Skeletal muscle cell (primary cell): ENCODE results near the gene OR52B6.
A peak's percentile ranks its signal among the peaks of the same experiment; 100 is the strongest.
"Not testable (repeated sequence)": the region's sequence is repeated elsewhere in the genome, so short reads cannot be mapped to it uniquely, and the experiment has no call there.

Experiments
- DNase-seq: peaks from one replicate; pipeline ENCODE4 v3.0.0-alpha.2; 2010; ENCODE audit warnings: low read depth
- H3K4me3 ChIP-seq: 2 replicates; pipeline ENCODE4 v1.5.1; 2011; ENCODE audit warnings: low read depth, mild to moderate bottlenecking, control low read depth, low read length, moderate library complexity

Gene OR52B6

DNA sequence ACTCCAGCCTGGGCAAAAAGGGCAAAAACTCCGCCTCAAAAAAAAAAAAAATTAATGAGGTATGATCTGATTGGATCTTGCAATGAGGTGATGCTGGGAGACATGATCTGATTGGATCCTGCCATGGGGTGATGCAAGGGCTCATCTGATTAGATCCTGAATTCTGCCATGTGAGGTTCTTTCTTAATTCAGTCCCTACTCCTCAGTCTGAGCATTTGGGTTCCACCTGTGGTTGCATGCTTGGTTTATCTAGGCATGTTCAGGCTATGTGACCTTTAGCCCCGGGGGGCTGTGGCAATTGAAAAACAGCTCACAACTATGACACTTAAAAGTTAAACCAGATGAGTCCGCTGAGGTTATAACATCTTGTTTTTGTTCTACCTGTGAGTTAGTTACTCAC is 10.9 kb downstream of the OR52B6 start:
- no peak for DNase-seq
- no peak overlapping the region for H3K4me3 ChIP-seq

DNA sequence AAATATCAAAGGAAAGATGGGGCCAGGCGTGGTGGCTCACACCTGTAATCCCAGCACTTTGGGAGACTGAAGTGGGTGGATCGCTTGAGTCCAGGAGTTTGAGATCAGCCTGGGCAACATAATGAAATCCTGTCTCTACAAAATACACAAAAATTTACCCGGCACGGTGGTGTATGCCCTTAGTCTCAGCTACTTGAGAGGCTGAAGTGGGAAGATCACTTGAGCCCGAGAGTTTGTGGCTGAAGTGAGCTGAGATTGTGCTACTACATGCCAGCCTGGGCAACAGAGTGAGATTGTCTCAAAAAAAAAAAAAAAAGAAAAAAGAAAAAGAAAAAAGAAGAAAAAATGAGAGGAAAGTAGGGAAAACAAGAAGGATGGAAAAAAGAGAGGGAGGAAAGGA is 11.9 kb downstream of the OR52B6 start:
- no peak for DNase-seq
- H3K4me3 ChIP-seq, result no peak overlapping the region

DNA sequence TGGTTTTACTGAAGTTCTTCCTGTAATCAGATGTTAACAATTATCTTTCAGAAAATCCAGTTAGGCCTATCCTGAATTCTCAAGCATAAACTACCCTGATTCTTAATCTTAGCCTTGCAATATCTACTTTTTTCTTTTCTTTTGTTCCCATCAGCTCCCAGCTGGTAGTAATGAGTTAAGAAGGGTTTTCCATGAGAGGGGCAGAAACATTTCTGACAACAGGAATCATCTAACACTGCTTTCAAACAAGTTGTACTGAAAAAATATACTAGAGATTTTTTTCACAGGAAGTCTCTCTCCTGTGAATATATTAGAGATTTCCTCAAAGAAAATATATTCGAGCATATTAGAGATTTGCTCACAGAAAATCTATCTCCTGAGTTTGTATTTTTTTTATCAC is 12.5 kb downstream of the OR52B6 start:
- no peak for DNase-seq
- no peak overlapping the region for H3K4me3 ChIP-seq

DNA sequence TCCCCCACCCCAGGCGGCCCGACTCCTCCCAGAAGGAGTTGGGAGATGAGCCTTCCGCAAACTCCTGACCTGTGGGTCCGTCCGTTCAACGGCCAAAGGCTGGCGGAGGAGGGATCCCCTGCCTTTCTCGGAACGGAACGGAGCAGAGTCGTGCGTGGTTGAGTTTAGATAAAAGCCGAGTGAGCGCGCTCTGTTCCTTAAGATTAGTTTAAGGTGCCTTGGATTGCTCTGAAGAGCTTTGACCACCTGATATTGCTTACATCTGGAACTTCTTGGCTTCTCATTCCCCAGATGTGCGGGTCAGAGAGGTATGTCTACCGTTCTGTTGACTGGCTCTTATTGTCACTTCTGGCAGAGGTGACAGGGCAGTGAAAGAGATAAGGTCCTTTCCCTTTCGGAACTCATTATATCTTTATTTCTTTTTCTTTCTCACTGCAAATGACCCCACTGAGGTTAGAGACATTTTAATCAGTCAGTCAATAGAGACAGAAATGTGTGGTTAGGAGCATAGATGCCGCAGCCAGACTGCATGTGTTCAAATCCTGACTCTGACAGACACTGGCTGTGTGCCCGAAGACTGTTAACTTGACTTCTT is 16.0 kb downstream of the OR52B6 start, which contains the start of gene TRIM6:
Gene TRIM6, plus strand, starts transcription at position 31 of the 595 bp plus-strand sequence. Its CDS starts 261 bp downstream, at position 292.
- peak within 1 kb of the TSS; percentile 49 for H3K4me3 ChIP-seq
- DNase-seq, result no peak

DNA sequence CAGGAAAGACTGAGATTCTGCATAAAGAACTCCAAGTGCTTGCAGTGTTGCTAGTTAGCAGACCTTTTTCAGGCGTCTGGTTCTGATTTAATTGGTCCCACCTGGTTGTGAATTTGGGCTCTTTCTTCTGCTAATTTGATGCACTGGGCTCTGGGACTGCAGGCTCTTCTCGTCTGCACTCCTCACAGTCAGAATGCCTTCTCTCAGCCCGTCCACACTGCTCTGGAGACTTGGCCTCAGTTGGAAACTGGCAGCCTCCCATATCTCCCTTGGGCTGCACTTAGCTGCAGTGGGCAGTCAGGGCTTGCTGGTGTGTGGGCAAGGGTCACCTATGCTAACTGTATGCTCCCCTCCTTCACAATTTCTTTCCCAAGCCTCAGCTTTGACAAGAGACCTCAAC is 17.3 kb downstream of the OR52B6 start:
- DNase-seq, result no peak
- H3K4me3 ChIP-seq, result no peak overlapping the region

DNA sequence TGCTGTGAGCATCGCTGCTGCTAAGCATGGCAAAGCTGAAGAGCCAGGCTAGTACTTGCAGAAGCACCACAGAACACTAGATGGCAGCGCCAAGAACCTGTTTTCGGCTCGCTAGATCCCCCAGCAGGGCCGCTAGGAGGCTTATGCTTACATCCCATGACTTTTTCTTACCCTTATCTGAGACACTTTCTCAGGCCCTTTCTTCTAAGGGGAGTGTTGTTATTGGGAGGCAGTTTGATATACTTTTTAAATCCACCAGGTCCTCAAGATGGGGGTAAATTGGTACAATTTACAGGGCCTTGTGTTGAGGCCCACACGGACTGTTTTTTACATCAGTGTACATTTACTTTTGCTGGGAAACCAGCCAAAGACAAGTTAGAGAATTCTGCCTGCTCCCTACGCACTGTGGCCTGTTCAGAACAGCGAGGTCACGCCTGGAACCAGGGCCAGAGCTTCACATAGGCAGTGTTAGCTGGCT is 19.7 kb downstream of the OR52B6 start:
- peak; percentile 67 for DNase-seq
- no peak overlapping the region for H3K4me3 ChIP-seq

GRCh38 chr11:5602791-5603190 is 22.1 kb downstream of the OR52B6 start:
- H3K4me3 ChIP-seq, DNase-seq: not testable (repeated sequence)

DNA sequence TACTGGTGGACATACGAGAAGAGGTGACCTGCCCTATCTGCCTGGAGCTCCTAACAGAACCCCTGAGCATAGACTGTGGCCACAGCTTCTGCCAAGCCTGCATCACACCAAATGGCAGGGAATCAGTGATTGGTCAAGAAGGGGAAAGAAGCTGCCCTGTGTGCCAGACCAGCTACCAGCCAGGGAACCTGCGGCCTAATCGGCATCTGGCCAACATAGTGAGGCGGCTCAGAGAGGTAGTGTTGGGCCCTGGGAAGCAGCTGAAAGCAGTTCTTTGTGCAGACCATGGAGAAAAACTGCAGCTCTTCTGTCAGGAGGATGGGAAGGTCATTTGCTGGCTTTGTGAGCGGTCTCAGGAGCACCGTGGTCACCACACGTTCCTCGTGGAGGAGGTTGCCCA is 22.6 kb downstream of the OR52B6 start:
- DNase-seq, result no peak
- no peak overlapping the region for H3K4me3 ChIP-seq

DNA sequence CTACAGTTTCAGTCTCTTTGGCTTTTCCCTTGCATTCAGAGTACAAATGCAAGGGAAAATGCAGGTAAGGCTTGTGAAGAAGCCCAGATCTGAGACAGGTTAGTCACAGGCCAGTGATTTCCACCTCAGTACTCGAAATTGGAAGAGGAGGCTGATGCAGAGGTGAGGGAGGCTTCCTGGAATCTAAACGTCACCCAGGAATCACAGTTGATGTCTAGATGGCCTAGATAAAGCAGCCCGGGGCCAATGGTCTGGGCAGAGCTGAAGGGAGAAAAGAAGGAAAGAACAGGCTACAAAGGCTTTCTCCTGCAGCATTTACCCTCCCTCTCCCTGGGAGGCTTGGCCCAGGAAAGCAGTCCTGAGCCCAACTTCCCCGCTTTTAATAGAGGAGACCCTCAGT is 24.2 kb downstream of the OR52B6 start:
- no peak overlapping the region for H3K4me3 ChIP-seq
- DNase-seq, result no peak

DNA sequence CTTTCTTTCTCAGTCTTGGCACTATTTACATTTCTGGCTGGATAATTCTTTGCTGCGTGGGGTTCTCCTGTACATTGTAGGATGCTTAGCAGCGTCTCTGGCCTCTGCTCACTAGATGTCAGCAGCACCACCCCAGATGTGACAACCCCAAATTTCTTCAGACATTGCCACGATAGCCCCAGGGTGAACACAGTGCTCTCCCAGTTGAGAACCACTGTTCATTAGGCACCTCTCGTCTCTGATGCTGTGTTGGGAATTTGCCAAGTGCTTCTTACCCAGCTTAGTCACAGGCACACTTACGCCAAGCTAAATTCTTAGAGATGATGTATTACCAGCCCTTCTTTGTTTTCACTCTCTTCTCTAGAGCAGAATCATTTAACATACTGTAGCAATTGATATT is 25.2 kb downstream of the OR52B6 start:
- H3K4me3 ChIP-seq, result no peak overlapping the region
- peak; percentile 74 for DNase-seq

DNA sequence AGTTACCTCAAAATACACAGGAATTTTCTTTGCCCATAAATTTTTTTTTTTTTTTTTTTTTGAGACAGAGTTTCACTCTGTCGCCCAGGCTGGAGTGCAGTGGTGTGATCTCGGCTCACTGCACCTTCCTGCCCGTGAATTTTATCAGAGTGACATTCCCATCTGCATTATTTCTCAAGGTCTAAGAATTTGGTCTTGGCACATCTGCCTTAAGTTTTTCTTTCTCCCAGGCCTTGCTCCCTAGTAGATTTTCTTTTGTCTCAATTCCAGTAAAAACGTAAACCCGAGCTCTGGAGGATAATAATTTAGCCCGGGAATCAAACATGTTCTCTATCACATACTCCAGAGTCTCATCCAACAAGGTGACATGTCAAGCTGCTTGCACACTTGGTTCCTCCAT is 28.1 kb downstream of the OR52B6 start:
- DNase-seq, result no peak

GRCh38 chr11:5610446-5610845 is 29.8 kb downstream of the OR52B6 start:
- DNase-seq, result no peak
- H3K4me3 ChIP-seq, result no peak overlapping the region

More for the DNA sequence above, 28.1 kb downstream of the OR52B6 start:
- no peak overlapping the region for H3K4me3 ChIP-seq

- no peak for DNase-seq
- H3K4me3 ChIP-seq, result no peak overlapping the region
Measured at GRCh38 chr11:5611627-5612026, 30.9 kb downstream of the OR52B6 start.

DNA sequence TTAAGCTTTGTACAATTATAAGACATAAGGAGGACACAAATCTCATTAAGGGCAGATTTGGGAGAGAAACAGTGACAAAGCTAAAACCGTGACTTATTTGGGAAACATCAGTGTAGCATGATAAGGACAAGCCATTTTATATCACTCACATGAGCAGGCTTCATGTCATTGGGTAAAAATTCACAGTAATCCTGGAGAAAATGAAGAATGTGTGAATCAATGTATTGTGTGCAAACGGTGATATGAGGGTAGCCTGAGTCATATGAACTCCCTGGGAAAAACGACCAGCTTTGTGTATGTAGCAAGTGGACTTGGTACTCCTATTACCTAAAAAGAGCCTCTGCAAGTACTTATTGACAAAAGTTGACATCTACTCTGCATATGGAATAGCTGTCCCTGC is 38.1 kb downstream of the OR52B6 start:
- no peak overlapping the region for H3K4me3 ChIP-seq
- peak; percentile 73 for DNase-seq

DNA sequence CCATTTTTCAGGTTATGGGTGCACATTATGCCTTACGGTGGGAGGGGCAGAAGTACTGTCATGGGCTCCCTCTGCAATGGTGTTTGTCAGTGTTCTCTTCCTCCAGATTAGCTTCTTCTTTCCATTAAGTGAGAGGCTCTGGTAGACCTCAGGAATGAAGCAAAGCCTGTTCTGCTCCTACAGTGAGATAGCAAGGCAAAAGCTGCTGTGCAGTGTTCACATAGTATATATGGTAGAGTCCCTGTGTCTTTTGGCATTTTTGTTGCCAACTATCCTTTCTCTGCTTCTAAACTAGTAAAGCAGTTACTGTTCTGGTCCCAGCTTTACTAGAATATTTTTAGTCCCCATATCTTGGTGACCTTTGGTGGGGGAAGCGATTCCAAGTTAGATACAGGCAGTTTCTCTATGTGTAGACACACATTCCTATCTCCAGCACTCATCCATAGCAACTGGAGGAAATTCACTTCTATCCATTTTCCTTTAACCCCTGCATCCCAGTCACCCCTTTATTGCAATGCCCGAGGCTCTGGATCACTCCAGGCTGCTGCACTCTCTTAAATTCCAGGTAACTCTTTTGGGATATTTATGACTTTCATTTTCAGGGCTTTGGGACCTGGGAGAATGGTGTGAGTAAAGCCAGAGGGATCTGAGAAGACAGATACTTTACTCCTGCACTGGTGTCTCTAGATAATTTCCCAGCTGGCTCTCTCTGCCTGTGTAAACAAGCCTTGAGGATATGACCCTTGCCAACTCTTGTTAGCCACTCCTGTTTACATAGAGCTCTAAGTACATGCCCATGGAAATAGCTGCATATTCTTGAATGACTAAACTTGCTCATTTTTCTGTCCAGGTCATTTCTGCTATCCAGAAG is 40.2 kb downstream of the OR52B6 start:
- H3K4me3 ChIP-seq, result no peak overlapping the region
- peak; percentile 80 for DNase-seq

GRCh38 chr11:5621580-5621979 is 40.9 kb downstream of the OR52B6 start:
- H3K4me3 ChIP-seq, result no peak overlapping the region
- no peak for DNase-seq

- no peak overlapping the region for H3K4me3 ChIP-seq
- DNase-seq, result no peak
Measured at GRCh38 chr11:5622802-5623201, 42.1 kb downstream of the OR52B6 start.

DNA sequence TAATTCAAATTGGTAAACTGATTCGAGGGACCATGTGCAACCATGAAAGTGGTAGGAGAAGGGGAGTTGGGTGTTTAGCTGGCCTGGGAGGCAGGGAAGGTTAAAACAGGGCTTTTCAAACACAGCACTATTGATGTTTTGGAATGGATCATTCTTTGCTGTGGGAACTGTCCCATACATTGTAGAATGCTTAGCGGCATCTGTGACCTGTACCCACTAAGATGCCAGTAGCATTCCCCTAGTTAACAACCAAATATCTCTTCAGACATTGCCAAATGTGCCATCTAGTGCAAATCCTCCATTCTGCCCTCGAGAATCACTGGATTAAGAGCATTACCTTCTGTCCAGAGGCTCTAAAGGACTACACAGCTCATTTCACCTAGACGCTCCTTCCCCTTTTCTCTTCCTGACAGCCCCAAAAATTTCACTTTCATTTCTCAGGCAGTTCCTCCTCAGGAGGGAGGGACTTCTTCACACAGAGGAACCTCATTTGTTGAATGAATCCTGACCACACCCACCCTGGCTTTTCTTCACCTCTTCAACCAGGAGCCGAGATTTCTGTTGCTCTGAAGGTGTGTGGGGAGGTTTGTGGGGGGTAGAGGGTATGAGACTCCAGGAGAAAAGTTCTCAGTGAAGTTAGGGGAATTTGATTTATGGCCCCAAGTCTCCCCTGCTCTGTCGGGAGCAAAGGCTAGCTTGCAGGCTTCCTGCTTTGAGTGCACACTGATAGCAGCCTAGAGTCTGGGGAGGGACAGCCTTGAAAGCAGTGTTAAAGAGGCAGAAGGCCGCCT is 44.0 kb downstream of the OR52B6 start, which contains the start of gene TRIM34:
Gene TRIM34, plus strand, starts transcription at position 513 of the 791 bp plus-strand sequence. CDS start 7,331 bp downstream, outside the sequence.
- H3K4me3 ChIP-seq, result peak within 1 kb of the TSS; percentile 51
- no peak for DNase-seq

DNA sequence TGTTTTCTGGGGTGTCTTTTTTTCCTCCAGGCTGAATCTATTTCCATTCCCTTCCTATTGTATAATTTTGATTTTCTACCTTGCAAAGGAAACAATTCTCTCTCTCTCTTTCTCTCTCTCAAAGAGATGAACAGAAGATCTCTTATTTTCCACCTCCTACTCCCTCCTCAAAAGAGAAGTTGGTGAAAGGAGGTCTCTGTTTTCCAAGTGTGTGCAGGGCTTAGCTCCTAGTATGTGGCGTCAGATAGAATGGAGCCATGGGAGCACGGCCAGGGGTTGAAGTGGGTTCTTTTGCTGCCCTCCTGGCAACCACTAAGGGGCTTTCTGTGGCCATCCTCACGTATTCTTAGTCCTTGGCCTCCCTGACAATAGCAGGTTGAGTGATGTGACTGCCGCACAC is 44.6 kb downstream of the OR52B6 start:
- H3K4me3 ChIP-seq, result peak overlapping the region; percentile 51
- DNase-seq, result no peak

DNA sequence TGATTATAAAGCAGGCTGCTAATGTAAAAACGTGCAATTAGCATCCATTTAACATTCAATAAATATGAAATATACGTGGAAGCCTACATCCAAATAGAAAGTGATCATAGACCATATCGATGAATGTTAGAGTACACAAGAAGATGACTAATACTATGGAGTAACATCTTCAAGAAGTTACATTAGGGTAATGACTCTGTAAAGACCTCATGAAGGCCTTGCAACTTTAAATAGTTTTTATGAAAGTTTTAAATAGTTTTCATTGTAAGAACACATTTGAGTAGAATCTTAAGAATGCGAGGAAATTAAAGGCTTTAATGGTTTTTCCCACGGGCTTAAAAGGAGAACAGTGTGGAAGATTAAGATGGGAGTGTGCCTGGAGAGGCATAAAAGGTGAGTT is 45.5 kb downstream of the OR52B6 start:
- H3K4me3 ChIP-seq, result no peak overlapping the region
- no peak for DNase-seq
